Measurements from ENCODE around the gene COX20.

DNA sequence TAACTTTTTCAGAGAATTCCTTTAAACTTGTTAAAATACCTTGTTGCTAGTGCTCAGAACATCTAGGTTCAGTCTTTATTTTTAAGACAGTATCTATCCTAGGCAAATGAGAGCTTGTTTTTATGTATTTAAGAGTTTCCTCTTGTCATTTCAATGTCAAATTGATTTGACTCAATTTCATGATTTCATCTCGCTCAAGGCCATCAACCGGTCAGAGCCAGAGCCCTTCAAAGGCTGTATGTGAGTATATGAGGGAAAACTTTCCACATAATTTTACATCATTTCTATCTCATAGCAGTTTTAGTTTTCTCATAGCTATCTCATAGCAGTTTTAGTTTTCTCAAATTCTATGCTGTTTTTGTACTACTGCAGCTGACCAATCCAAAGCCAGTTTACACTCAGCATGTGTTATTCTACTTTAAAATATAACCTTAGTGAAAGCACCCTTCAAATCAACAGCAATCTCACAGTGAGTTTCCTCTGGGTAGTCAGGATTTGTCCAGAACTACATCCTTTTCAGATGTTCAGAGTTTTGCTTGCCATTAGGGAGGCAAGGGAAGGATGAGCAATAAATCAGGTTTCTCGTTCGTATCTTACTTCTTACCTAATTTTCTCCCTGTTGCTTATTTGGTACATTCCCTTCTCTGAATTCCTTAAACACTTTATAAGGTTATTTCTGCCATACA is 16.2 kb downstream of the COX20 start:
- TF ChIP-seq, protein P1, sequence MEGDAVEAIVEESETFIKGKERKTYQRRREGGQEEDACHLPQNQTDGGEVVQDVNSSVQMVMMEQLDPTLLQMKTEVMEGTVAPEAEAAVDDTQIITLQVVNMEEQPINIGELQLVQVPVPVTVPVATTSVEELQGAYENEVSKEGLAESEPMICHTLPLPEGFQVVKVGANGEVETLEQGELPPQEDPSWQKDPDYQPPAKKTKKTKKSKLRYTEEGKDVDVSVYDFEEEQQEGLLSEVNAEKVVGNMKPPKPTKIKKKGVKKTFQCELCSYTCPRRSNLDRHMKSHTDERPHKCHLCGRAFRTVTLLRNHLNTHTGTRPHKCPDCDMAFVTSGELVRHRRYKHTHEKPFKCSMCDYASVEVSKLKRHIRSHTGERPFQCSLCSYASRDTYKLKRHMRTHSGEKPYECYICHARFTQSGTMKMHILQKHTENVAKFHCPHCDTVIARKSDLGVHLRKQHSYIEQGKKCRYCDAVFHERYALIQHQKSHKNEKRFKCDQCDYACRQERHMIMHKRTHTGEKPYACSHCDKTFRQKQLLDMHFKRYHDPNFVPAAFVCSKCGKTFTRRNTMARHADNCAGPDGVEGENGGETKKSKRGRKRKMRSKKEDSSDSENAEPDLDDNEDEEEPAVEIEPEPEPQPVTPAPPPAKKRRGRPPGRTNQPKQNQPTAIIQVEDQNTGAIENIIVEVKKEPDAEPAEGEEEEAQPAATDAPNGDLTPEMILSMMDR (IDR thresholded peaks at IDR 0.05; ENCODE audit: low read depth, low read length, poor library complexity, severe bottlenecking) = no peak
- no peak for TF ChIP-seq EZH2phosphoT487 (IDR thresholded peaks at IDR 0.05; ENCODE audit: borderline replicate concordance, low read length)
